T-helper 2 cell treated with Interferon-gamma antibody and Interleukin-4, amounts not matched to agents 5 μg/mL and 100 μg/mL, for 36 hours (primary cell): ENCODE results near the gene N4BP3.

Experiments
- DNase-seq: peaks from one replicate; pipeline ENCODE4 v3.0.0; 2021; ENCODE audit warnings: low spot score
- H3K27ac Mint-ChIP-seq: one replicate; pipeline ENCODE4 v1.8.0; 2021; ENCODE audit warnings: mild to moderate bottlenecking, mixed read lengths
- H3K27me3 Mint-ChIP-seq: one replicate; pipeline ENCODE4 v1.8.0; 2021; ENCODE audit warnings: low read depth, mixed read lengths
- H3K36me3 Mint-ChIP-seq: one replicate; pipeline ENCODE4 v1.8.0; 2021; ENCODE audit warnings: low read depth, mixed read lengths
- H3K4me1 Mint-ChIP-seq: one replicate; pipeline ENCODE4 v1.8.0; 2021; ENCODE audit warnings: low read depth, mixed read lengths
- H3K4me3 Mint-ChIP-seq: one replicate; pipeline ENCODE4 v1.8.0; 2022; ENCODE audit warnings: mild to moderate bottlenecking, moderate library complexity, mixed read lengths
- H3K9me3 Mint-ChIP-seq: one replicate; pipeline ENCODE4 v1.8.0; 2021; ENCODE audit warnings: mixed read lengths

Gene N4BP3

DNA sequence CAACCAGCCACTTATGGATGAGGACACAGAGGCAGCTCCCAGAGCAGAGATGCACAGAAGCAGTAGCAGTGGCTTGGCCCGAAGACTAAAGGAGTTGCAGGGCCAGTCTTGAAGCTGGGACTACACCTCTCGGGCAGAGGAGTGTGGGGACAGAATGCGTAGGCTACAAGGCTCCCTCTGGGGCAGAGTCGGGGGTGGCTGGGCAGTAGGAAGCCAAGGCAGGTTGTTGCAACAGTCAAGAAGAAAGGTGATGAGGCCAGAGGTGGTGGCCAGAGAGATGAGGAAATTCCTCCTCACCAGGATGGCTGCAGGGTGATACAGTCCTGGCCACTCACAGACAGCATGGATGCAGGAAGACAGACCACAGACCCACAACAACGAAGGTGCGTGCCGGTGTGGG lies 4.9 kb upstream of the N4BP3 start:
- no peak overlapping the region for H3K4me3 Mint-ChIP-seq
- no peak overlapping the region for H3K27ac Mint-ChIP-seq
- H3K27me3 Mint-ChIP-seq, result peaks cover 15% of the 10 kb centered on the region
- no peaks in the 10 kb centered on the region for H3K9me3 Mint-ChIP-seq
- peaks cover 13% of the 10 kb centered on the region for H3K4me1 Mint-ChIP-seq
- DNase-seq, result no peak
- H3K36me3 Mint-ChIP-seq, result no peaks in the 10 kb centered on the region

DNA sequence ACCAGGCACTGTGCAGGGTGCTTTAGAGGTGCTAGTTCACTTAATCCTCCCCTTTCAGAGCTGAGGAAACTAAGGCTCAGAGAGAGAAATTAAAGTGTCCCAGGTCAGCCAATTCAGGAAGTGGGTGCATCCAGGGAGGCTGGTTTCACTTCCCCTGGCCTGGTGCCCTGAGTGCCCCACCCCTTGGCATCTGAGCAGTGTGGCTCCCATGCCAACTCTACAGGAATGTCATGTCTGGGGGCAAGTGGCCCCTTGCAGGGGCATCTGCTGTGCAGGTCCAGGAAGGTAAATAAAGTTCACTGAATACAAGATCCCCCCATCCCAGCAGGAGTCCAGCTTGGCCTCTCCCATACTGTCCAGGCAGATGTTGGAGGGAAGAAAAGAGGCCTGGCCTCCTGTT lies 4.4 kb upstream of the N4BP3 start:
- Mint-ChIP-seq H3K4me3 (no peak overlapping the region), H3K9me3 (no peaks in the 10 kb centered on the region), H3K27me3 (peaks cover 15% of the 10 kb centered on the region), H3K27ac (no peak overlapping the region), H3K36me3 (no peaks in the 10 kb centered on the region), H3K4me1 (peaks cover 13% of the 10 kb centered on the region)
- no peak for DNase-seq

DNA sequence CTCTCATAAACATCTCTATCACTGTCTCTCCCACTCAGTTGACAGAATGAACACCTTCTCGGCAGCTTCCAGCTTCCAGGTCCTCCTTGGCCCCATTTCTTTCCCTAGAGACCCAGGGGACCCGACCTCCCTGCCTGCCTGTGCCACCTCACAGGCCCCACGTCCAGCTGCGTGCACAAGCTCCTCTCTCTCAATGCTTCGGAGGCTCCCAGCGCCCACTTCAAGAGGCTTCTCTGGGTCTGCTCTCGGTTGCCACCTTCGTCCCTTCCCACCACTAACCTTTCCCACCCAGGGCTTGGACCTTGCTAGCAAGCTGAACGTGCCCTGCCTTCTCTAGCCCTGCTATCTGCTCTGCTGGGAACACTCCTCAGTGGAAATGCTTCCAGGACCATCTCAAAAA lies 2.8 kb upstream of the N4BP3 start:
- DNase-seq, result no peak
- Mint-ChIP-seq H3K27ac (no peak overlapping the region), H3K9me3 (no peaks in the 10 kb centered on the region), H3K4me3 (no peak overlapping the region), H3K36me3 (no peaks in the 10 kb centered on the region), H3K4me1 (peaks cover 23% of the 10 kb centered on the region), H3K27me3 (peaks cover 25% of the 10 kb centered on the region)

GRCh38 chr5:178111925-178112324 lies 1.4 kb upstream of the N4BP3 start:
- Mint-ChIP-seq H3K27ac (no peak overlapping the region), H3K4me1 (peaks cover 37% of the 10 kb centered on the region), H3K27me3 (peaks cover 25% of the 10 kb centered on the region), H3K9me3 (no peaks in the 10 kb centered on the region), H3K4me3 (no peak overlapping the region), H3K36me3 (no peaks in the 10 kb centered on the region)
- no peak for DNase-seq

DNA sequence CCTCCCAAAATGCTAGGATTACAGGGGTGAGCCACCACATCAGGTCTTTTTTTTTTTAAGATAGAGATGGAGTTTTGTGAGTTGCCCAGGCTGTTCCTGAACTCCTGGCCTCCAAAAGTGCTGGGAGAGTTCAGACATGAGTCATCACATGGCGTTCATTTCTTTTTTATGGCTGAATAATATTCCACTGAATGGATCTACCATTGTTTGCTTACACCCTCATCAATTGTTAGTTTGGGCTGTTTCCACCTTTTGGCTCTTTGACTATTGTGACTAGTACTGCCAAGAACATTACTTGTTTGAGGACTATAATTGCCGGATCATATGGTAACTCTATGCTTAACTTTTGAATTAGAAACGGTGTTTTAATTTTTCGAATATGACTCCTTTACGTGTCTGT lies 787 bp upstream of the N4BP3 start:
- Mint-ChIP-seq H3K4me3 (peak overlapping the region; percentile 88), H3K4me1 (peaks cover 40% of the 10 kb centered on the region), H3K36me3 (no peaks in the 10 kb centered on the region), H3K27ac (peak overlapping the region; percentile 77), H3K27me3 (peaks cover 25% of the 10 kb centered on the region), H3K9me3 (no peaks in the 10 kb centered on the region)
- no peak for DNase-seq

DNA sequence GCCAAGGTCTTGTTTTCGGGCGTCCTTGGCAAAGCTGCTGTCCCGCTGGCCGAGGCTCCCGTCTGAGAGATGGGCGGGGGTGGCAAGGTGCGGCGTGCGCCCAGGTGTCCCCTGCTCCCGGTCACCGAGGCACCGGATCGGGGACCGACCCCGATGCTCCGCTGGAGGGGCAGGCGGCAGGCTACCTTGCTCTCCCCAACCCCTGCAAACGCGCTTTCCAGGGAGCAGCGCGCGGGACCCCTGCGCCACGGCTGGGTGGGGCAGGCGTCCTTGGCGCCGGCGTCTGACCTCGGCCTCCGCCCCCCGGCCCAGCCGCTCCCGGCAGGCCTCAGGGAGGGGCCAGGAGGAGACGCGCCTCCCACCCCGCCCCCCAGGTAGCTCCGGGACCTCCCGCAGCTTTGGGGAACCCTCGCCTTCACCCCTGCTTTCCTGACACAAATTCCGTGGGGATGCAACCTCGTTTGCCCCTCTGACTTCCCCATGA lies 551 bp downstream of the N4BP3 start:
- Mint-ChIP-seq H3K4me1 (peaks cover 34% of the 10 kb centered on the region), H3K9me3 (no peaks in the 10 kb centered on the region), H3K27ac (peak overlapping the region; percentile 63), H3K4me3 (peak overlapping the region; percentile 93), H3K27me3 (peaks cover 25% of the 10 kb centered on the region), H3K36me3 (no peaks in the 10 kb centered on the region)
- DNase-seq, result no peak

DNA sequence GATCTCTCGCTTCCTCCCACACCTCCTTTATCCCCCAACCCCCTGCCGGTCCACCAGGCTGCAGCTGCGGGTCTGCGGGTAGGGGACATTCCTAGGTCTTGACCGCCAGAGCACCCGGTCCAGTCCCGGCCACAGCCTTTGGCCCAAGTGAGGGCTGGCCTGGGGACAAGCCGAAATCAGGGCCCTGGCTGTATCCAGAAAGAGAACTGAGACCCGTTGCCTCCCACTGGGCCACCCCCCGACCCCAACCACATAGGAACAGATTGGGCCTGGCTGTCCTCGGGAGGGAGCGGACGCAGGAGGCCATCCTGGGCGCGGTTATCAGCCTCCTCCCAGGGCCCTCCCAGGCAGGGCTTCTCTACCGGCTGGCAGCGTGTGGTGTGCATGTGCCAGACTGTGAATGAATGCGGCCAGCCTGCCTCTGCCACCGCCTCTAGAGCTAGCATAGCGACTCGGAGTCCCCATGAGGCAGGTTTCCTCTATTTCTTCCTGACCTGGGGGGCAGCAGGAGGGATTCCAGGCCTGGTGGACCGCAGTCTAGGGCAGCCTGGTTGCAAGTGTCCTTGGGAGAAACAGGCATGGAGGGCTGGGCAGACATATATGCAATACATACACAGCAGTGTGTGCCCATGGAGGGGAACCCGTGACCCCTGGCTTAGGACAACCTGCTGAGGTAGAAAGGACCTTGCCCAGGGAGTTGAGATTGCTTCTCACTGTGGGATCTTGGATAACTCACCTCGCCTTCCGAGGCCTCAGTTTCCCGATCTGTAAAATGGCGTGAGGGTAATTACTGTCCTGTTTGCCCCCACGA lies 1.2 kb downstream of the N4BP3 start:
- Mint-ChIP-seq H3K27ac (peak overlapping the region; percentile 63), H3K27me3 (peaks cover 25% of the 10 kb centered on the region), H3K4me1 (peaks cover 32% of the 10 kb centered on the region), H3K36me3 (no peaks in the 10 kb centered on the region), H3K9me3 (no peaks in the 10 kb centered on the region), H3K4me3 (peak overlapping the region; percentile 93)
- DNase-seq, result no peak

DNA sequence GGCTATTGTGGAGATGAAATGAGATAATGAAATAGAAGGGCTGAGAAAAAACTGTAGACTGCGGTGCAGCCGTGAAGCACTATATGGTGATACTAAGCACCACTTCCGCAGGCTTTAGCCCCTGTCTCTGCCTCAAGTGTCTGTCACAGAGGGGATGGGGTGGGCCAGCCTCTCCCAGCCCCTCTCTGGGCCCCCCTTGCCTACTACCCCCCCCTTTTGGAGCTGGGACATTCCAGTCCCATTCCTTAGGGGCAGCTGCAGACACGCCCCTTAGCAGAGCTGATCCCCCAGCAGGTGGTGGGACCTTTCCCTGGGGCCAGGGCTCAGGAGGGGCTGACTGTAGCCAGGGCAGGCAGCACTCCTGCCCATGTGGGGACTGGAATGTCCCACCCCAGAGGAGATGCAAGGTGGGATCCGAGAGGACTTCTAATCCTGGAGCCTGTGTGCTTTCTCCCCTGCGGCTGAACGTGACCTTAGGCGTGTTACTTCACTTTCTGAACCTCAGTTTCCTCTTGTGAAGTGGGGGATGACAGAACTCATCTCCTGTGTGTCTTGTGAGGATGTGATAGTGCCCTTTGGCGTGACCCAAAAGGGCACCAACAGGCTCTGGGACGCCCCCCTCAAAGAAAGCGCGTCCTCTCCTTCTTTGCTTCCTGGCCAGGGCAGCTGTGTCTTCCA lies 1.9 kb downstream of the N4BP3 start:
- no peak for DNase-seq
- Mint-ChIP-seq H3K4me1 (peaks cover 32% of the 10 kb centered on the region), H3K36me3 (no peaks in the 10 kb centered on the region), H3K27me3 (peaks cover 25% of the 10 kb centered on the region), H3K9me3 (no peaks in the 10 kb centered on the region), H3K27ac (no peak overlapping the region), H3K4me3 (peak overlapping the region; percentile 93)

GRCh38 chr5:178115814-178116142 lies 2.4 kb downstream of the N4BP3 start:
- H3K27ac Mint-ChIP-seq, result no peak overlapping the region
- H3K36me3 Mint-ChIP-seq, result no peaks in the 10 kb centered on the region
- no peak for DNase-seq

DNA sequence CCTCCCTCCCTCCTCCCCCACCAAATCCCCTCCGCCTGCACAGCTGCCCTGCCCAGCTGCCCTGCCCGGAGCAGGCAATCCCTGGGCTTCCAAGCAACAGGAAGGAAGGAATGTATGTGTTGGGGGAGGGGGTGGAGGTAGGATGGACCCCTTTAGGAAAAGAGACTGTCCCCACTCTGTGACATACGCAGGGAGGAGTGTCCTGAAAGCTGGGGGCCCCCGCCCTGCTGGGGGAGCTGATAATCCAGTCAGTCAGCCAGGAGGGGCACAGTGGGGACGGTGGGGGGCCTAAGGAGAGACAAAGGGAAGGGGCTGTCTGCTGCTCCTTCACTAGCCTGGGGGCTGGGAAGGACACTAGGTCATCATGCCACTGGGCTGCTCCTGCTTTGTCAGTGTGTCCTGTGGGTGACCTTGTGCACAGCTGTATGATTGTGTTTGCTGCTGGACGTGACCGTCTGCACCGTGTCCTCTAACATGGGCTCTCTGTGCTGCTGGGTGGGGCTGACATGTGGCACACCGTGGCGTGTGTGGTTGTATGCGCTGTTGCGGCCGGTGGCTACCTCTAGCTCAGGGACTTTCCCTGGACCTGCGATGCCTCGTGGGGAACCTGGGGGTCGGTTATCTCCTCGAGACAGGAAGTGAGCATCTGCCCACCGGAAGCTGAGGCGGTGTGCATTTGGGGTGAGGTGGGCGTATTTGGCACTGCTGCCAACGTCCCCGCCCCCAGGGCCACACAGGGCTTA lies 3.0 kb downstream of the N4BP3 start:
- H3K27ac Mint-ChIP-seq, result no peak overlapping the region
- H3K4me3 Mint-ChIP-seq, result peak overlapping the region; percentile 67
- no peaks in the 10 kb centered on the region for H3K9me3 Mint-ChIP-seq
- peaks cover 20% of the 10 kb centered on the region for H3K27me3 Mint-ChIP-seq
- DNase-seq, result peak; percentile 51
- H3K36me3 Mint-ChIP-seq, result no peaks in the 10 kb centered on the region
- H3K4me1 Mint-ChIP-seq, result peaks cover 38% of the 10 kb centered on the region

More at GRCh38 chr5:178115814-178116142, 2.4 kb downstream of the N4BP3 start:
- peaks cover 35% of the 10 kb centered on the region for H3K4me1 Mint-ChIP-seq
- H3K4me3 Mint-ChIP-seq, result peak overlapping the region; percentile 67
- peaks cover 23% of the 10 kb centered on the region for H3K27me3 Mint-ChIP-seq
- no peaks in the 10 kb centered on the region for H3K9me3 Mint-ChIP-seq

DNA sequence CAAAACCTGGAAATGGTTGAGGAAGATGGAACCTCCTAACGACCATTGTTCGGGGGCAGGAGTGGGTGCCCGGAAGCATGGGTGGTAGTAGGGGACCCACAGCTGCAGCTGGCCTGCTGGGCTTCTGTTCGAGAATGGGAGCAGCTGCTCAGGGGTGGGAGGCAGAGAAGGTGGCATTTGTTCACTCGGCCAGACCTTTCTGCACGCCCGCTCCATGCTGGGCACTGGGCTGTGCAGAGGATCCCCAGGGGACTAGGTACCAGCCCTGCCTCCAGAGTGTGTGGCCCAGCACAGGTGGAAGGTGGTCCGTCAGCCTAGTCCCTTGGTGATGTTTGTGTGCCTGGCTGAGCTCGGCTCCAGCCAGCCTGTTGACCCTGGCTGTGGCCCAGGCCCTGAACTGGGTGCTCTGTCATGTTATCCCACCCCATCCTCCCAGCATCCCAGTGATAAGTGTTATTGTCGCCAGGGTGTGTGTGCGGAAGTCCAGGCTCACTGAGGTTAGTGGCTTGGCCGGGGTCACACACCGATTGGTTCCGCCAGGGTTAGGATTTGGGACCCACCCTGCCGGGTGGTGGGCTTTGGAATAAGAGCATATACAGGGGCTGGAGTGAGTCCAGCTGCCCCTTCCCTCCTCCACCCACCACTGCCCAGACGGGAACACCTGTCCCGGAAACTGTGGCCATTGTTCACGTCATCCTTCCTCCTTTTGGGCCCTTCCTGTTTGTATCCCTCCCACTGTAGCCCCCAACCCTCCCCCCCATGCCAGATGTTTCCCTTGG lies 4.8 kb downstream of the N4BP3 start:
- H3K4me3 Mint-ChIP-seq, result no peak overlapping the region
- no peaks in the 10 kb centered on the region for H3K36me3 Mint-ChIP-seq
- H3K27me3 Mint-ChIP-seq, result peaks cover 10% of the 10 kb centered on the region
- DNase-seq, result no peak
- peaks cover 33% of the 10 kb centered on the region for H3K4me1 Mint-ChIP-seq
- H3K9me3 Mint-ChIP-seq, result no peaks in the 10 kb centered on the region
- no peak overlapping the region for H3K27ac Mint-ChIP-seq

GRCh38 chr5:178119915-178120606 lies 6.7 kb downstream of the N4BP3 start:
- no peak overlapping the region for H3K27ac Mint-ChIP-seq
- no peak for DNase-seq
- H3K4me3 Mint-ChIP-seq, result no peak overlapping the region
- H3K9me3 Mint-ChIP-seq, result no peaks in the 10 kb centered on the region
- peaks cover 24% of the 10 kb centered on the region for H3K4me1 Mint-ChIP-seq
- no peaks in the 10 kb centered on the region for H3K27me3 Mint-ChIP-seq
- H3K36me3 Mint-ChIP-seq, result no peaks in the 10 kb centered on the region
